Body of pancreas (tissue), 4 donors: ENCODE data around the gene CTIF. TPM values are rescaled to one million over a fixed set of nuclear protein-coding genes. Genes with fewer than 3 reads are reported as not detected.

Experiments used
- ATAC-seq: fragments of 150-250 bp; one replicate; pipeline ENCODE4 v1.9.1; 2016
- DNase-seq, 4 donors: peaks; one replicate each; pipeline ENCODE4 v3.0.0-alpha.2; 2019
- H3K27ac ChIP-seq, 4 donors: fragments of 200-600 bp; sonication (generic); 1 replicate in 3 of 4; 2 replicates in 1 of 4; pipeline versions ENCODE4 v1.5.1 to v1.6.1; 2016 to 2019; ENCODE audit warnings: mild to moderate bottlenecking in 1 of 4, mixed read lengths in 1 of 4, moderate library complexity in 1 of 4
- H3K27me3 ChIP-seq, 2 donors: fragments of 200-600 bp; sonication (generic); one replicate each; pipeline ENCODE4 v1.6.0; 2016; ENCODE audit warnings: mild to moderate bottlenecking in 1 of 2
- H3K36me3 ChIP-seq, 2 donors: fragments of 200-600 bp; sonication (generic); replicated peaks in 1 of 2; 2 replicates each; pipeline ENCODE4 v1.5.1; 2016; ENCODE audit warnings: low read depth in 2 of 2; ENCODE audit not compliant: insufficient read depth in 1 of 2
- H3K4me1 ChIP-seq: fragments of 200-600 bp; sonication (generic); one replicate; pipeline ENCODE4 v1.6.0; 2016
- H3K4me3 ChIP-seq, 2 donors: fragments of 200-600 bp; sonication (generic); 1 replicate in 1 of 2; 2 replicates in 1 of 2; pipeline ENCODE4 v1.5.1; 2016 to 2019
- H3K9me3 ChIP-seq, 3 donors: fragments of 200-600 bp; sonication (generic); 1 replicate in 2 of 3; 2 replicates in 1 of 3; pipeline ENCODE4 v1.5.1; 2016
- POLR2A ChIP-seq, 3 donors: fragments of 450-650 bp; IDR thresholded peaks; one replicate each; pipeline ENCODE4 v1.6.1; 2016; ENCODE audit warnings: antibody characterized with exemption in 3 of 3, mild to moderate bottlenecking in 2 of 3
- WGBS, 2 donors: methylation state at CpG; one replicate each; pipeline ENCODE4 v1.1.5; 2017; 5-methylcytosine and 5-hydroxymethylcytosine counted together
- intact Hi-C: fragments of 100-400 bp; cut with DNase I; formaldehyde crosslinking; loops from one replicate; pipeline ENCODE4 v1.15.1; 2023
- total RNA-seq, 2 donors: library from RNA; depleted of rRNA; stranded (reverse); fragments of >200 nt; gene quantifications; one replicate each; pipeline ENCODE4 v1.1.0, GENCODE V29; 2016
- TF ChIP-seq, protein P1 (sequence below), 7 experiments: fragments of 450-650 bp in 4 of 7; fragments of 200-600 bp in 3 of 7; sonication (generic) in 3 of 7; IDR thresholded peaks; one replicate each; pipeline ENCODE4 v1.5.1; 2016 to 2019; ENCODE audit warnings: antibody characterized with exemption in 7 of 7

Gene CTIF
- total RNA-seq, 2 donors from 2014 or later: 18.7 to 24.4 TPM

DNA sequence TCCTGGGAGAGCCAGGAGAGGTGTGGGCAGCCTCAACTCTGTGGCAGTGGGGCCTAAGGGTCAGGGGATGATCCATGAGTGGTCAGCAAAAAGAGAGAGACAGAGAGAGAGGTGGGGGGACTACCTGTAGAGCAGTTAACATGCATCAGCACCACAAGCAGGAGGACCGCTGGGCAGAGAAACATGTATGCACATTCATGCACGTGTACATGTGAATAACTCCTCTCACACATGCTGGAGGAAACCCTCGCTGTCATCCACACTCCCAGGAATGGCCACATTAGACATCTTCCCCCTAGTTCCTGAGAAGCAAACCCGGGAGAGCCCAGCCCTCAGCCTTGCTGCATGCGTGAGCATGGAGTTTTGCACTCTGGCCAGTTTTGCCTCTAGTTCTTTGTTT, 245.8 kb downstream of the CTIF start:
- intact Hi-C loops: no loop called here
- TF ChIP-seq, protein P1, sequence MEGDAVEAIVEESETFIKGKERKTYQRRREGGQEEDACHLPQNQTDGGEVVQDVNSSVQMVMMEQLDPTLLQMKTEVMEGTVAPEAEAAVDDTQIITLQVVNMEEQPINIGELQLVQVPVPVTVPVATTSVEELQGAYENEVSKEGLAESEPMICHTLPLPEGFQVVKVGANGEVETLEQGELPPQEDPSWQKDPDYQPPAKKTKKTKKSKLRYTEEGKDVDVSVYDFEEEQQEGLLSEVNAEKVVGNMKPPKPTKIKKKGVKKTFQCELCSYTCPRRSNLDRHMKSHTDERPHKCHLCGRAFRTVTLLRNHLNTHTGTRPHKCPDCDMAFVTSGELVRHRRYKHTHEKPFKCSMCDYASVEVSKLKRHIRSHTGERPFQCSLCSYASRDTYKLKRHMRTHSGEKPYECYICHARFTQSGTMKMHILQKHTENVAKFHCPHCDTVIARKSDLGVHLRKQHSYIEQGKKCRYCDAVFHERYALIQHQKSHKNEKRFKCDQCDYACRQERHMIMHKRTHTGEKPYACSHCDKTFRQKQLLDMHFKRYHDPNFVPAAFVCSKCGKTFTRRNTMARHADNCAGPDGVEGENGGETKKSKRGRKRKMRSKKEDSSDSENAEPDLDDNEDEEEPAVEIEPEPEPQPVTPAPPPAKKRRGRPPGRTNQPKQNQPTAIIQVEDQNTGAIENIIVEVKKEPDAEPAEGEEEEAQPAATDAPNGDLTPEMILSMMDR (IDR thresholded peaks at IDR 0.05): no peak
- no peak for TF ChIP-seq POLR2A (IDR thresholded peaks at IDR 0.05)
- Histone ChIP-seq H3K27me3 (no peaks in the 10 kb centered on the region), H3K4me3 (no peak overlapping the region), H3K27ac (no peak overlapping the region), H3K9me3 (no peaks in the 10 kb centered on the region), H3K36me3 (no peaks in the 10 kb centered on the region), H3K4me1 (peaks cover 21% of the 10 kb centered on the region)
- DNase-seq: no peak
- no peak for ATAC-seq
- 79 to 86% methylated on average over 5 of the region's 5 CpGs for WGBS, 2 donors

DNA sequence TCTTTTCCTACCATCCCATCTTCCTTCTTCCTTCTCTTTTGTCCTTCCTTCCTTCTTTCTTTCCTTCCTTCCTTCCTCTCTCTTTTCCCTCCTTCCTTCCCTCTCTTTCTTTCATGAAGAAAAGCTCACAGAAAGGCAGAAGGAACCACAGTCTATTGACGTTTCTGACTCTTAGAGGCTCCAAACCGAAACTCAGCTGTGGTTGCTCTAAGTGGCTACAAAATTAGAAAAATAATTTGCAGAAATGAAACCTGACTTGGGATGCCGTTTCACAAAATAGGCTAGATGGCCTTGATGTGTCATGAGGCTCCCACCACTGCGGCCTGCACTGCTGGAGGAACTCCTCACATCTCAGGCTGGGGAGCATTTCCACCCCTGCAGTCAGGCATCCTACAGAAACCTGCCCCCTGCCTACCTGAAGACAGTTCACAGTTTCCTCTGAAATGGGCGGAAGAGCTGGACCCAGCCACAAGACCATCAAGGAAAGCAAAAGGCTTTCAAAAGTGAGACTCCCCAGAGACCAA, 246.3 kb downstream of the CTIF start:
- Histone ChIP-seq H3K4me3 (no peak overlapping the region), H3K27me3 (no peaks in the 10 kb centered on the region), H3K36me3 (no peaks in the 10 kb centered on the region), H3K9me3 (no peaks in the 10 kb centered on the region), H3K4me1 (peaks cover 21% of the 10 kb centered on the region), H3K27ac (no peak overlapping the region)
- intact Hi-C loops: no loop called here
- 66 to 71% methylated on average over 5 of the region's 5 CpGs for WGBS, 2 donors
- TF ChIP-seq POLR2A (IDR thresholded peaks at IDR 0.05): no peak
- TF ChIP-seq, protein P1 (IDR thresholded peaks at IDR 0.05): no peak
- DNase-seq: peak in 1 of 4 donors; percentile 55
- no peak for ATAC-seq

DNA sequence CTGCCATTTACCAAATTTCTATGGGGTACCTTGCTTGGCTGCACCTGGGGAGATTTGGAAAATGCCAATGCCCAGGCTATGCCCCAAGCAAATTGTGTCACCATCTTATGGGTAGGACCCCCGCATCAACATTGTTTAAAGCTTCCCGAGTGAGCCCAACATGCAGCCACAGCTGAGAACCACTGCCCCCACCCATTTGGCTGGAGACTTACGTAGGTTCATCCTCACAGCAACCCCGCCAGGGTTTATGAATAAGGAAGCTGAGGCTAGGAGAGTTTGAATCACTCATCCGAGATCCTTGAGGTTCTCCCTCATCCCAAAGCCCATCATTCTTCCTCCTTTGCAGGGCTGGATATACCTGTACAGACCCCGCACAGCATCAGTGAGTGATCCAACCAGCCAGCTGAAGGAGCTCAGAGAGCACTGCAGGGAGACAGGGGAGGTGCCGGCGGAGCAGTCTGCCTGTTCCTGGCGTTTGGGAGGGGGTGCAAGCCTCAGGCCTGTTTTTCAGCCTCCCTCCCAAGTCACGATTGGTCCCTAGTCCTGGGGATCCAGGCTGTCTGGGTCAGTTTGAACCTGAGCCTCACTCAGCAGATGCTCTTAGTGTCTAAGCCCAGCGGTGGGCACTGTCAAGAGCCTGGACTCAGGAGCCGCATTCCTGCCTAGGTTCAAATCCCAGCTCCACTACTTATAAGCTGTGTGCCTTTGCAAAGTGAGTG, 247.1 kb downstream of the CTIF start:
- H3K27ac ChIP-seq: no peak overlapping the region
- intact Hi-C loops: no loop called here
- H3K4me3 ChIP-seq: no peak overlapping the region
- H3K4me1 ChIP-seq: peaks cover 16% of the 10 kb centered on the region
- no peak for DNase-seq
- no peaks in the 10 kb centered on the region for H3K36me3 ChIP-seq
- no peak for ATAC-seq
- TF ChIP-seq POLR2A (IDR thresholded peaks at IDR 0.05): no peak
- TF ChIP-seq, protein P1 (IDR thresholded peaks at IDR 0.05): no peak
- no peaks in the 10 kb centered on the region for H3K27me3 ChIP-seq
- WGBS, 2 donors: 84 to 85% methylated on average over 6 to 12 of the region's 12 CpGs
- H3K9me3 ChIP-seq: no peaks in the 10 kb centered on the region

DNA sequence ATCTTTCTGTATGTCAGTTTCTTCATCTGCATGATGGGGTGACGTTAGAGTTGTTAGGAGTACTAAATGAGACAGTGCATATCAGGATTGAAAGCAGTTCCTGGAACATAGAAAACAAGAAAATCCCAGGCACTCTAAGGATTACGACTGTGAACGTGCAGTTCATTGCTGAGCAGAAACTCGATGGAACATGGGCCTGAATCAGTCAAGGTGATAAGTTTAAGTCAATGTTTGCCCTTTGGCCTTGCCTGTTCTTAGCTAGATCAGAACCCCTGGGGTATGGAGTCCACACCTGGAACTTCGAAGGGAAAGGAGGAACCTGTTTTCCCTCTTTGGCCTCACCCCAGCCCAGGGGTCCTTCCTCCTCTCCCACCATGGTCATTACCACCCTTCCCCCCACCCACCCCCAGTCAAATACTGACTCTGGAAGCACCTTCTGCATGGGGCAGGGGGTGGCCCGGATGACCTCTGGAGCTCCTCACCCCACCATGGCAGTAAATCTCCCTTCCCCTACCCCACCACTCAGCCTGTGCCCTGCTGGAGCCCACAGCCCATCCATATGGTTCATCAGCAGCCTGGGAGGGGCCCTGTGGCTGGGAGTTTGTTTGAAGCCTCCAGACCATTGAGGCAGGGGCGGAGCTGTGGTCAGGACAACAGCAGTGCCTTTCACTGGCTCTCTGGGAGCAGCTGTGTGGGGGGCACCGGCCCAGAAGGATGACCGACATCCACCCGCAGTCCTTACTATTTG, 247.8 kb downstream of the CTIF start:
- no peaks in the 10 kb centered on the region for H3K27me3 ChIP-seq
- peak in 1 of 4 donors; percentile 6 for DNase-seq
- peaks cover 9% of the 10 kb centered on the region for H3K4me1 ChIP-seq
- H3K36me3 ChIP-seq: no peaks in the 10 kb centered on the region
- no peak for ATAC-seq
- WGBS, 2 donors: 73 to 83% methylated on average over 10 of the region's 10 CpGs
- TF ChIP-seq, protein P1 (IDR thresholded peaks at IDR 0.05): no peak
- no peak for TF ChIP-seq POLR2A (IDR thresholded peaks at IDR 0.05)
- no peaks in the 10 kb centered on the region for H3K9me3 ChIP-seq
- intact Hi-C loops: no loop called here
- H3K27ac ChIP-seq: no peak overlapping the region
- H3K4me3 ChIP-seq: no peak overlapping the region
